ENCODE measurements around the gene IZUMO2. TPM values are rescaled to one million over a fixed set of nuclear protein-coding genes. Genes with fewer than 3 reads are reported as not detected.

Gene IZUMO2
- total and polyA plus RNA-seq, 2 donors (not counting 1 experiment from before 2014, with no cell fraction given): not detected

DNA sequence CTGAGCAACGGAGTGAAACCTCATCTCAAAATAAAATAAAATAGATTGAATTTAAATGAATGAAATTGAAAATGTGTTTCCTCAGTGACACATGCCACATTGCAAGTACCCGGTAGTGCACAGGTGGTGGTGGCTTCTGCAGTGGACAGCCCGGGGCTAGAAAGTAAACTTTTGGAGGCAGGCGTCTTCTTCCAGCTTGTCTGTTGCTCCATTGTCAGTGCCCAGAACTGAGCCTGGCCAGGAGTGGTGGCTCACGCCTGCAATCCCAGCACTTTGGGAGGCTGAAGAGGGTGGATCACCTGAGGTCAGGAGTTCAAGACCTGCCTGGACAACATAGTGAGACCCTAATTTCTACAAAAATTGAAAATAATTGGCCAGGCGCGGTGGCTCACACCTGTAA is 46.0 kb upstream of the IZUMO2 start:
- peaks cover 2 to 14% of the 10 kb centered on the region in 2 donors for H3K4me1 ChIP-seq (ENCODE audit: control insufficient read depth in 2 of 2, insufficient read depth in 2 of 2, low read length in 2 of 2)
- DNase-seq (no peak), ATAC-seq (ENCODE audit: low read depth) (no peak)
- H3K9ac ChIP-seq (ENCODE audit: low read length): no peak overlapping the region
- Mint-ChIP-seq H3K4me3 (no peak overlapping the region), H3K27ac (no peak overlapping the region), H3K4me1 (peaks cover 2% of the 10 kb centered on the region), H3K9me3 (ENCODE audit: insufficient read depth) (peaks cover 3% of the 10 kb centered on the region), H3K27me3 (peaks cover 24% of the 10 kb centered on the region)
- POLR2A ChIA-PET: no interaction called here
- H3K4me2 ChIP-seq (replicated peaks; ENCODE audit: low read depth, low read length, poor library complexity, severe bottlenecking): no peak overlapping the region
- H3K36me3 ChIP-seq (replicated peaks in 1 of 2; ENCODE audit: control extremely low read depth in 1 of 2, control insufficient read depth in 1 of 2, extremely low read depth in 1 of 2, insufficient read depth in 2 of 2, low read length in 1 of 2): no peaks in the 10 kb centered on the region
- no peaks in the 10 kb centered on the region for H4K20me1 ChIP-seq (ENCODE audit: control insufficient read depth, insufficient read depth, low read length, poor library complexity, severe bottlenecking)
- H2AFZ ChIP-seq (ENCODE audit: insufficient read depth, low read depth, low read length, poor library complexity, severe bottlenecking): no peak overlapping the region
- TF ChIP-seq EZH2 (IDR thresholded peaks at IDR 0.05; ENCODE audit: borderline replicate concordance, insufficient read depth, low read depth, low read length, poor library complexity, severe bottlenecking): no peak
- TF ChIP-seq CTCF (IDR thresholded peaks at IDR 0.05): no peak
- no peak overlapping the region for H3K4me3 ChIP-seq (ENCODE audit: control extremely low read depth in 1 of 5, extremely low read depth in 1 of 5, insufficient read depth in 1 of 5, low read depth in 2 of 5, low read length in 4 of 5)
- CTCF ChIA-PET: no interaction called here
- peaks cover 0 to 37% (median 12%) of the 10 kb centered on the region in 4 experiments for H3K27me3 ChIP-seq (replicated peaks in 1 of 4; ENCODE audit: control extremely low read depth in 1 of 4, control insufficient read depth in 3 of 4, insufficient read depth in 4 of 4, low read length in 3 of 4)
- H3K27ac ChIP-seq (ENCODE audit: low read length in 2 of 2): no peak overlapping the region
- intact Hi-C loops (cut with micrococcal nuclease): no loop called here
- no peaks in the 10 kb centered on the region for H3K79me2 ChIP-seq (ENCODE audit: control insufficient read depth, insufficient read depth, low read length)
- WGBS (ENCODE audit: insufficient coverage): 92% methylated on average over 6 of the region's 7 CpGs
- peaks cover 0 to 26% (median 8%) of the 10 kb centered on the region in 3 donors for H3K9me3 ChIP-seq (ENCODE audit: control extremely low read depth in 1 of 3, control insufficient read depth in 2 of 3, insufficient read depth in 1 of 3, low read length in 2 of 3)

GRCh38 chr19:50207730-50208129 is 44.6 kb upstream of the IZUMO2 start:
- no peak overlapping the region for H3K4me3 Mint-ChIP-seq
- peaks cover 0 to 49% (median 17%) of the 10 kb centered on the region in 4 experiments for H3K27me3 ChIP-seq (replicated peaks in 1 of 4; ENCODE audit: control extremely low read depth in 1 of 4, control insufficient read depth in 3 of 4, insufficient read depth in 4 of 4, low read length in 3 of 4)
- TF ChIP-seq EZH2 (IDR thresholded peaks at IDR 0.05; ENCODE audit: borderline replicate concordance, insufficient read depth, low read depth, low read length, poor library complexity, severe bottlenecking) (no peak), CTCF (IDR thresholded peaks at IDR 0.05) (no peak)

More at GRCh38 chr19:50207730-50208129, 44.6 kb upstream of the IZUMO2 start:
- Histone ChIP-seq H3K9me3 (ENCODE audit: control extremely low read depth in 1 of 3, control insufficient read depth in 2 of 3, insufficient read depth in 1 of 3, low read length in 2 of 3) (peaks cover 0 to 38% (median 8%) of the 10 kb centered on the region in 3 donors), H2AFZ (ENCODE audit: insufficient read depth, low read depth, low read length, poor library complexity, severe bottlenecking) (no peak overlapping the region), H3K9ac (ENCODE audit: low read length) (no peak overlapping the region), H3K4me1 (ENCODE audit: control insufficient read depth in 2 of 2, insufficient read depth in 2 of 2, low read length in 2 of 2) (peaks cover 2 to 20% of the 10 kb centered on the region in 2 donors), H3K79me2 (ENCODE audit: control insufficient read depth, insufficient read depth, low read length) (no peaks in the 10 kb centered on the region), H3K4me2 (replicated peaks; ENCODE audit: low read depth, low read length, poor library complexity, severe bottlenecking) (no peak overlapping the region), H3K4me3 (ENCODE audit: control extremely low read depth in 1 of 5, extremely low read depth in 1 of 5, insufficient read depth in 1 of 5, low read depth in 2 of 5, low read length in 4 of 5) (no peak overlapping the region), H3K36me3 (replicated peaks in 1 of 2; ENCODE audit: control extremely low read depth in 1 of 2, control insufficient read depth in 1 of 2, extremely low read depth in 1 of 2, insufficient read depth in 2 of 2, low read length in 1 of 2) (no peaks in the 10 kb centered on the region), H4K20me1 (ENCODE audit: control insufficient read depth, insufficient read depth, low read length, poor library complexity, severe bottlenecking) (no peaks in the 10 kb centered on the region), H3K27ac (ENCODE audit: low read length in 2 of 2) (no peak overlapping the region)
- no peak overlapping the region for H3K27ac Mint-ChIP-seq
- no peak for DNase-seq
- 62% methylated on average over 2 of the region's 2 CpGs for WGBS (ENCODE audit: insufficient coverage)
- H3K27me3 Mint-ChIP-seq: peaks cover 29% of the 10 kb centered on the region
- peaks cover 3% of the 10 kb centered on the region for H3K9me3 Mint-ChIP-seq (ENCODE audit: insufficient read depth)
- ATAC-seq (ENCODE audit: low read depth): no peak
- peaks cover 2% of the 10 kb centered on the region for H3K4me1 Mint-ChIP-seq
- ChIA-PET CTCF (no interaction called here), POLR2A (no interaction called here)
- intact Hi-C loops (cut with micrococcal nuclease): no loop called here
